ENCODE measurements around the gene PROM1.

The PROM1 gene

DNA sequence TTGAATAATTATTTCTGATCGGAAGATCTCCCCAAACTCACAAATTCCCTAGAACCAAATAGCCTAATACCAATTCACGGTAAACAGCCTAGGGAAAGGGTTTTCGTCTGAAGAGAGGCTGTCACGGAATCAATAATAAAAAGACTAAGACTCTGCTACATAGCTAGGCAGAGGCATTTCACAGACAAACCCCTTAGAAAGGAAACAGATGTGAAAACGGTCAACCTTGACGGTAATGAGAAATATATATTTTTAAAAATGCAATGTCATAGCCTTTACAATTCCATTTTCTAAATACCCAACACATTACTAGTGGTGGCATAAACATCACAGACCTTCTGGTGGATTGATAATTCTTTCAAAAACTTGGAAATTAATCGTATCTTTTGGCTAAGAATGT lies 28.4 kb downstream of the PROM1 start:
- peaks cover 55% of the 10 kb centered on the region for H3K27me3 Mint-ChIP-seq
- H3K9me3 Mint-ChIP-seq, result no peaks in the 10 kb centered on the region
- no peak overlapping the region for H3K4me3 Mint-ChIP-seq
- H3K27ac Mint-ChIP-seq, result no peak overlapping the region
- peaks cover 8% of the 10 kb centered on the region for H3K4me1 Mint-ChIP-seq
- ATAC-seq, result no peak
- H3K36me3 Mint-ChIP-seq, result no peaks in the 10 kb centered on the region

DNA sequence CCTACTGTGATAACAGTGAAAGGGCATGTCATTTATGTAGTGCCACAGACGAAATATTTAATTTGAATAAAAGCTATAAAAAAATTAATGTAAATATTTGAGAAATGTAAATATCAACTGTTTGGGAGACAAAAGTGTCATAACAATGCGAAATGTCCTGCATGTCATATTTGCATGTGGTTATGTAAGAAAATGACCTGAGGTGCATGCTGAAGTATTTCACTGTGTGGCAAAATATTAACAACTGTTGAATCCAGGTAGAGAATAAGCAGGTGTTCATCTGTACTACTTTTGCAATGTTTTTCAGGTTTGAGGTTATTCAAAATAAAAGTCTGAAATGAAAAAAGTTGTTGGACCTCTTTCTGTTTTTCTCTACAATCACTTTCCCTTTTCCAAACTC lies 30.9 kb downstream of the PROM1 start:
- H3K4me1 Mint-ChIP-seq, result peaks cover 8% of the 10 kb centered on the region
- no peak for ATAC-seq
- H3K27ac Mint-ChIP-seq, result no peak overlapping the region
- no peak overlapping the region for H3K4me3 Mint-ChIP-seq
- peaks cover 50% of the 10 kb centered on the region for H3K27me3 Mint-ChIP-seq
- H3K36me3 Mint-ChIP-seq, result no peaks in the 10 kb centered on the region
- H3K9me3 Mint-ChIP-seq, result no peaks in the 10 kb centered on the region

DNA sequence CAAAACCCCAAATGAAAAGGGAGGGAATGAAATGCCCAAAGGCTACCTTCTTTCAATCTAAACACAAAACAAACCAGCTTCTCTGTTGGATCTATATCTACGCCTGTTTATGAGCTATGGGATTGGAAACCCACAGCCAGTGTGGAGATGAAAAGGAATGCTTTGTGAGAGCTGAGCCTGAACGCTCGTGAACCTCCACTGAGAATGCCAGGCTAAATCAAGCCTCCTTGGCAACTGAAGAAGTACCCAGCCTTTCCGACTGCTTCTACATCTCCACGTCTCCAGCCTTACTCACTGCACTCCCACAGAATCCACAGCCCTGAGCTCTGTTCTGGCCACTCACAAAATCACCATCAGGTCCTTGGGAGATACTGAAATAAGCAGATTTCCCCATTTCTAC lies 31.8 kb downstream of the PROM1 start:
- Mint-ChIP-seq H3K4me1 (peaks cover 8% of the 10 kb centered on the region), H3K4me3 (no peak overlapping the region), H3K9me3 (no peaks in the 10 kb centered on the region), H3K27me3 (peaks cover 50% of the 10 kb centered on the region), H3K36me3 (no peaks in the 10 kb centered on the region), H3K27ac (no peak overlapping the region)
- ATAC-seq, result no peak

DNA sequence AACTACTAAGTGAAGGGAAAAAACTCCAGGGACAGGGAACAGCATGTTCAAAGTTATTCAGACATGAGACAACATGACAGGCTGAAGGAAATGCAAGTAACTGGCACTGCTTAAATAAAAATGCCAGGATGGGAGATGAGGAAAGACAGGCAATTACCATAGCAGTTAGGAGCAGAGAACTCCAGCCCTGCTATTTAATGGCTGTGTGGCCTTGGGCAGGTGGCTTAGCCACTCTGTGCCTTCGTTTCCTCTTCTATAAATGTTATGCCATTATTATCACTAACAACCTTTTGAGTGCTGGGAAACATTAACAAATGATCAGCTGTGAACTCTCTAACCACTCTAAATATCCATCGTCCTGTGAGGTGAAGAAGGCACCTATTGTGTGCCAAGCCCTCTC lies 32.7 kb downstream of the PROM1 start:
- H3K9me3 Mint-ChIP-seq, result no peaks in the 10 kb centered on the region
- H3K4me3 Mint-ChIP-seq, result no peak overlapping the region
- H3K4me1 Mint-ChIP-seq, result peaks cover 7% of the 10 kb centered on the region
- peaks cover 42% of the 10 kb centered on the region for H3K27me3 Mint-ChIP-seq
- no peaks in the 10 kb centered on the region for H3K36me3 Mint-ChIP-seq
- ATAC-seq, result no peak
- H3K27ac Mint-ChIP-seq, result no peak overlapping the region

DNA sequence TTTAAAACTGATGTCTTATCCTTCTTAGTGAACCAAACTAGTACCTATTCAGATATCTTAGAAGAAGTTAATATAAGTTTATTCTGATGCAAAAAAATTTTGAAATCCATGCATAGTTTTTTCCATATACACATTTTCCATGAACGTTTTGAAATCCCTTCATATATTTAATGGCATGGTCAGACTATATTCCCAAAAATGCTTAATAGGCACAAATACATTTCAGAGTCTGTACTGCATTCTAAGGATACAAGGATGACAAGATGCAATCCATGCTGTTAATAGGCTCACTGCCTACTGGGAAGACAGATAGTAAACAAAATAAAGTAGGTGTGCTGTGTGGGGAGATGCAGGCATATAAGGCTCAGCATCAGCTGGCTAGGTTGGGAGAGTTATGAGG lies 33.2 kb downstream of the PROM1 start:
- no peaks in the 10 kb centered on the region for H3K9me3 Mint-ChIP-seq
- no peaks in the 10 kb centered on the region for H3K36me3 Mint-ChIP-seq
- H3K27ac Mint-ChIP-seq, result no peak overlapping the region

DNA sequence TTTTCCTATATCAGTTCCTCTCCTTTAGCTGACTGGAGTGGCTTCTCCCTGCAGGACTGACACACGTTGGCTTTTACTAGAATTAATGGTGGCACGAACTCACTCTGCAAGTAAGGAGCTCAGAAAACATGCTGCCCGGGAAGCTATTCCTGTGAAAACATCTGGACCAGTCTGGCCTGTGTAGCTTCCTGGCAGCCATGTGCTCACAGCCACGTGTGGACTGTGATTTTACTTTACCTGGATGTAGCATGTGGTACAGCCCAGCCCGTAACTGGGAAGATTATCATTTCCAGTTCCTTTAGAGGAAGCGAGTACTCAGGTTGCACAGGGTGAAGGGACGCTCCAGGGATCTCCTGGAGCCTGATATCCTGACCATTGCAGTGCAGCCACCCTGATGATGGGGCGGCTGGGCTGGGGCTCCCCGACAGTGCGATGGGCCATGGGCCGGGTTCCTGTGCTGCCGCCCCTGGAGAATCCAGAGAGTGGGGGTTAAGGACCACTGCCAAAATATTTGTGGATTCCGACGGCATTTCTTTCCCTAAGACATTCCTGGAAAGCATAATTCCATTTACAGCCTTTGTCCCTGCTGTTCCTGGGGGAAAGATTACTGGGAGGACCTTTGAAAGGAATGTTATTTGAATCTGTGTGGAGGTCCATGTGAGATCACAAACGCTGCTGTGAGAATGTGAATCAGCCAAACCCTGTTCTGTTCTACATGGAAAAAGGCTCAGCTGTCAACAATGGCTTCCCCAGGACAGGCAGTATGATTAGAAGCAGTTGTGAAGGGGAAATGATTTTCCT lies 35.0 kb downstream of the PROM1 start:
- Mint-ChIP-seq H3K4me3 (no peak overlapping the region), H3K4me1 (no peaks in the 10 kb centered on the region), H3K9me3 (no peaks in the 10 kb centered on the region), H3K36me3 (no peaks in the 10 kb centered on the region), H3K27ac (no peak overlapping the region), H3K27me3 (peaks cover 19% of the 10 kb centered on the region)
- no peak for ATAC-seq

More for the DNA sequence above, 33.2 kb downstream of the PROM1 start:
- no peak for ATAC-seq
- Mint-ChIP-seq H3K4me1 (peaks cover 2% of the 10 kb centered on the region), H3K4me3 (no peak overlapping the region), H3K27me3 (peaks cover 38% of the 10 kb centered on the region)

DNA sequence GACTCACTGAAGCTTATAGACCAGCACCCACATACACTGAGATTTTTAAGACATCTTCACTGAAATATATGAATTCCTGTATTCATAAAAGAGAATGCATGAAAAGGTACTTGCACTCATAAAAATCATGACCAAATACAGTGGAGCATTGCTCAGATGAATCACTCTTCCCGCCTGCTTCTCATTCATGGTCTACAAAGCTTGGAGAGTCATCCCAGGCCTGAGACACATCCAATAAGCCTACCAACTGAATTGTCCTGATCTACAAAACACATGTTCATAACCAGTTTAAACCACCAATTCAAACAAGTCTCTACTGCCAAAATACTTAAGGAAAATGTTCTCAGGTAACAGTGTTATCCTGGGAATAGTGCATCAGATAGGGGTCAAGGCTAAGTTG lies 38.1 kb downstream of the PROM1 start:
- Mint-ChIP-seq H3K27ac (no peak overlapping the region), H3K27me3 (peaks cover 5% of the 10 kb centered on the region), H3K4me1 (no peaks in the 10 kb centered on the region), H3K9me3 (no peaks in the 10 kb centered on the region), H3K4me3 (no peak overlapping the region), H3K36me3 (no peaks in the 10 kb centered on the region)
- ATAC-seq, result no peak

DNA sequence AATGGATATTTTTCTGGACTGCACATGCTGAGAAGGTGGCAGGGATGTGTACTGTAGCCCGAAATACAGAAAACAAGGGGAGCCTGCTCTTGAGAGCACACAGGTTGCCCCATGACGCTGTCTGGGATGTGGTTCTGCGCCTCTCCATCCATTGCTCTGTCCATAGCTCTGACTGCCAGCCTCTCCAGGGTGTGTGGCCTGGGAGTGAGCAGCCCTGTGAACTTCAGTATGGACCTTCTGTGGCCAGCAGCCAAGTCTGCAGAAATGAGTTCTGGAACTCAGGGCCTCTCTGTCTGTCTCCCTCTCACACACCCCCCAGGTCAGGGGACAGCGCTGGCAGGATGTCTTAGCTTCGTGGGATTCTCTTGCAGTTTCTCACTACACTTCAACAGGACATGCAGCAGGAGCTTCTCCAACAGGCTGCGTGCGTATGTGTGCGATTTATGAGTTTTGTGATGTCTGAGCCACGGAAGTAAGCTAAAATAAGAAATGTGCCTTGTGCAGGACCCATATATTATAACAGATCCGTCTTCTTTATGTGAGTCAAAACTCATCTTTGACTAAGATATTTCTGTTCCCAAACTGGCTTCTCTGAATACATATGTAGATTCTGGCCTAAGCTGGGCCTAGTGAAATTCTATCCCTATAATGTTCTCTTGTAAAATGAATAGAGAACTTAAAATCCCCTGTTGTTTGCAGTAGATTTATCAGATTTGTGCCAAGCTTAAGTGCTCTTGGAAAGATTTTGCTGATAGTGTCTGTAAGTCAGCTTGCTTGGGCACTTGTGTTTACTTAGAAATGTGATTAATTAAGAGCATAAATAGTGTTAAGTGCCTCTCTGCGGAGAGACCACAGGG lies 40.0 kb downstream of the PROM1 start:
- Mint-ChIP-seq H3K4me1 (no peaks in the 10 kb centered on the region), H3K27me3 (no peaks in the 10 kb centered on the region), H3K4me3 (no peak overlapping the region), H3K9me3 (no peaks in the 10 kb centered on the region), H3K27ac (no peak overlapping the region), H3K36me3 (no peaks in the 10 kb centered on the region)
- ATAC-seq, result peak; percentile 28

DNA sequence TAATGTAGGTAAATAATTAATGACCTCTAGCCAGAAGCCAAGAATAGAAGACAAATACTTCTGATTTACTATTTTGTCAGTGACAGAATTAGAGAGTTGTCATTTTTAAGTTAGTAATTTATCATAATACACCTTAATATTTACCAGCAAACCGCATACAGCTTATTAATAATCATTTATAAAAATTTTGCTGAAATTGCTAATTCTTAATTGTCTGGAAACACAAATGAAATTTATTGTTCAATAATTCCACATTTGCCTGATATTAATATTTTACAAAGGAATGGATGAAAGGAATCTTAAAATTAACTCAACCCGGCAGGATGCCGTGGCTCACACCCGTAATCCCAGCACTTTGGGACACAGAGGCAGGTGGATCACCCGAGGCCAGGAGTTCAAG lies 44.7 kb downstream of the PROM1 start:
- Mint-ChIP-seq H3K4me3 (no peak overlapping the region), H3K4me1 (no peaks in the 10 kb centered on the region), H3K36me3 (no peaks in the 10 kb centered on the region), H3K9me3 (no peaks in the 10 kb centered on the region), H3K27me3 (no peaks in the 10 kb centered on the region), H3K27ac (no peak overlapping the region)
- no peak for ATAC-seq

DNA sequence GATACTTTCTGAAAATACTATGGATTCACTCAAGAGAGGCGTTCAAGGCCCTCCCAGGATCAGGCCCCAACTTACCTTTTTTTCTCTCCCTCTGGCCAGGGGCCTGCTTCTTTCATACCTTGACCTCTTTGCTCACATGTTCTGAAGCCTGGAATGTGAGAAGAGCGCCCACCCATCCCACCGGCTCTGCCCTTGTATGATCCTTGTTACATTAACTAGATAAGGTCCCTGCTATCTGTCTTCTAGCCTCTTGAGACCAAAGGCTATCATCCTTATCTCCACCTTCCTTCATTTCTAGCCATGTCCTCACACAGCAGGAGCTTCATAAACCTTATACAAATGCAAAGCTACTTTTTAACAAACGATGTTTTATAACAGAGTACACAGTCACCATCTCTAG lies 45.9 kb downstream of the PROM1 start:
- Mint-ChIP-seq H3K36me3 (no peaks in the 10 kb centered on the region), H3K27me3 (no peaks in the 10 kb centered on the region), H3K4me3 (no peak overlapping the region), H3K9me3 (no peaks in the 10 kb centered on the region), H3K4me1 (no peaks in the 10 kb centered on the region), H3K27ac (no peak overlapping the region)
- no peak for ATAC-seq

DNA sequence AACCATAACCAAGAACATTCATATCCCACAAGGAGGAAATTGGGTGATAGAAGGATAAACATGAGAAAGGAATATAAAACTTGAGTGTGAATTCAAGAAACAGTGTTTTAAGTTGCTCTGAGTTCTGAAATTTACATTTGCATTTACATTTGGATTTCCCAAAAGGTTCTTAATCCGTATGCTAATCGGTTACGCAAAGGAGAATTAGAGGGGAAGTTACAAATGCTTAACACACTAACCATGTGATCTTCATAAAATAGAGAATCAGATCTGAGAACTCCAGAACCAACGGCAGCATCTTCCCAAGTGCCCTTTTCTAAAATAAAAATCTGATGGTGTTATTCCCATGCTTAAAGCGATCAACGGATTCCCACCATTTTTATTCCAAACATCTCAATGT lies 48.0 kb downstream of the PROM1 start:
- Mint-ChIP-seq H3K4me1 (no peaks in the 10 kb centered on the region), H3K36me3 (no peaks in the 10 kb centered on the region), H3K9me3 (no peaks in the 10 kb centered on the region), H3K27me3 (no peaks in the 10 kb centered on the region), H3K27ac (no peak overlapping the region), H3K4me3 (no peak overlapping the region)
- ATAC-seq, result no peak

DNA sequence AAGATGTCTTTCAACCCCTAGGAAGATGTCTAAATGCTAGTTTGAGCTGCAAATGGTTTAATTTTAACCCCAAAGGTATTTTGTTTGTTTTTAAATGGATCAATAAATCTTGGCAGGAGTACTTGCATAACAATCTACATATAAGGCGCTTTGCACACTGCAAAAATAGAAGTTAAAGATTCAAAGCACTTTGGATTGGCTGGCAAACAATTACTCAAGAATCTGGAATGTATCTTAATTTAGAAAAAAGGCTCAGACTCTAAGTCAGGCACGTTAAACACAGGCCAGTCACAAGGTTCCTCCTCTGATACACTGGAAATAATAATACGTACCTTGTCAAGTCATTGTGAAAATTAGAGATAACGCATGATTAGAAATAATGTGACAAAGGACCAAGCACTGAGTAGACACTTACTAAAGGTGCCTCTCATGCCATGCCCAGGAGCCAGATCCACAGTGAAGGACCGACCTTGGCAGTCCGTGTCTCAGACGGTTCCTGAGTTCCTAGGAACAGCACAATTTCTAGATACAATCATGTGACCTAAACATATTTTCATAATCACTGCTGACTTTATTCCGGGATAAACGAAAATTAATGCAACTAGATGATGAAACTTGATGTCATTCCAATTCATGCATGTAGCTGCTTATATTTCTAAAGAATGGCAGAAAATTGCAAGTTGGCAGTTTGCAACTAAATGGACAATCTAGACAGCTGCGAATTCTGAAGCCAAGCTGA lies 49.6 kb downstream of the PROM1 start:
- Mint-ChIP-seq H3K4me3 (no peak overlapping the region), H3K9me3 (no peaks in the 10 kb centered on the region), H3K27me3 (no peaks in the 10 kb centered on the region), H3K27ac (no peak overlapping the region), H3K4me1 (no peaks in the 10 kb centered on the region), H3K36me3 (no peaks in the 10 kb centered on the region)
- no peak for ATAC-seq

DNA sequence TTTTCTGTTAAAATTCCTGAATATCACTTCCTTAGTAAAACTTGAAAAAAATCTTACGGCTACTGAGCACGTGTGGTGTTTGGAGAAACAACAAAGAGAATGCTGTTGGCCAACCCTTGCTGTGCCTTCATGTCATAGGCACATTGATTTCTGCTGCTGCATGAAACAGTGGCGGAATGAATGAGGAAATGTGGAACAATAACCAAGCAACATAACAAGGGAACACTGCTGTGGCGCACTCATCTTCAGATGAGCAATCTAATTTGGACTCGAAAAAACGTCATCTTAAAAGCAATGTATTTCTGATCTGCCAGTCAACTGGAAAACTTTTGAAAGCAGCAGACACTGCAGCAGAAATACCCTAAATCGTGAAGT lies 51.4 kb downstream of the PROM1 start:
- no peaks in the 10 kb centered on the region for H3K9me3 Mint-ChIP-seq
- H3K4me3 Mint-ChIP-seq, result no peak overlapping the region
- ATAC-seq, result no peak
- H3K36me3 Mint-ChIP-seq, result no peaks in the 10 kb centered on the region
- H3K27me3 Mint-ChIP-seq, result peaks cover 4% of the 10 kb centered on the region
- H3K4me1 Mint-ChIP-seq, result no peaks in the 10 kb centered on the region
- H3K27ac Mint-ChIP-seq, result no peak overlapping the region

DNA sequence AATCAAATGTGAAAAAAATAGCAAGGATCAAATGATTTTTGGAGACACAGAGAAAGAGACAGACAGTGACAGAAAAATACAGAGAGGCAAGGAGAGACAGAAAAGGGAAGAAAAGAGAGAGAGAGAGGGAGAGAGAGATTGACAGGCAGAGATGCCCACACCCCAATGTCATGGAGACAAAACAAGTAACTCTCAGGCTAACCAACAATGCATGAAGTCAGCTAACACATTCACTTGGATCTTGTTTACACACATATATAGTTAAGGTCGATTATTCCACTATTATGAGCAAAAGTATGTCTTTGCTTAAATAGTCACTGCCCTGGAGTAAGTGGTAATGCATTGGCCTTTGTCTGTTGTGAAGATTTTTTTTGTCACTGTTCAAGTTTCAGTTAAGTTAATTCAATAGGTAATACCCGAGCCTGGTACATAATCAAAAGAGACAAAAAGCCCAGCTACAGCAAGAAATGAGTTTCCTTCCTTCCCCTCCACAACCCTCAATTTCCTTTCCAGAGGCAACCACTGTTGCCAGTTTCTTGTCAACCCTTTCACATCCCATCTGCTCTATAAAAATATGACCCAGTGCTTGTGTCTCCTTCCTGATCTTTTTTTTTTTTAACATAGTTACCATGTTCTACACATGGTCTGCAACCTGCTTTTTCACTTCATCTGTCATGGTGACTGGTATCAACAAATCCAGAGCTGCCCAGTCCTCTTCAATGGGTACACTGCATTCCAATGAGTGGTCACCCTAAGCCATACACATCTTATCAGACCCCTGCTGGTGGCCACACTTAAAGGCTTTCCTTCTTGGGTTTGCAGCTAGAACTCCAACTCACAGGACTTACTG lies 52.1 kb downstream of the PROM1 start:
- Mint-ChIP-seq H3K27ac (no peak overlapping the region), H3K36me3 (no peaks in the 10 kb centered on the region), H3K4me3 (no peak overlapping the region), H3K4me1 (no peaks in the 10 kb centered on the region), H3K9me3 (no peaks in the 10 kb centered on the region), H3K27me3 (peaks cover 6% of the 10 kb centered on the region)
- ATAC-seq, result no peak

DNA sequence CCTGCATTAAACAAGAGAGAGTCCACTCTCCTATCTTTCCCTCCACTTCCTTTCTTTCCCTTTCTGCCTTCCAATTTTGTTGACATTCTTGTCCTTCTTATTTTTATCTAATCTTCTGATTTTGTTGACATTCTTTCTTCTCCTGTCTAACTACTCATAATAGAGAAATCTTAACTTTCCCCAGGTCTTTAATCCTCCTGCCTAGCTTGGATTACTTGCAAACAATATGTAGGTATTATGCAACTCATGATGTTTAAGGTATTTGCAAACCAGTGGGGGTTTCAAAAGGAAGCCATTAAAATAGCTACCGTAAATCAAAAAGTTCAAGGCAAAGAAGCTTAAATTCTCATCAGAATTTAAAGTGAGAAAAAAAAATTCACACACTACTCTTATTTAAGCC lies 53.9 kb downstream of the PROM1 start:
- ATAC-seq, result no peak
- H3K27me3 Mint-ChIP-seq, result peaks cover 6% of the 10 kb centered on the region
- no peak overlapping the region for H3K4me3 Mint-ChIP-seq
- no peaks in the 10 kb centered on the region for H3K36me3 Mint-ChIP-seq
- H3K27ac Mint-ChIP-seq, result no peak overlapping the region
- no peaks in the 10 kb centered on the region for H3K4me1 Mint-ChIP-seq
- H3K9me3 Mint-ChIP-seq, result no peaks in the 10 kb centered on the region
